ENCODE results near the gene AHSP.

The AHSP gene

DNA sequence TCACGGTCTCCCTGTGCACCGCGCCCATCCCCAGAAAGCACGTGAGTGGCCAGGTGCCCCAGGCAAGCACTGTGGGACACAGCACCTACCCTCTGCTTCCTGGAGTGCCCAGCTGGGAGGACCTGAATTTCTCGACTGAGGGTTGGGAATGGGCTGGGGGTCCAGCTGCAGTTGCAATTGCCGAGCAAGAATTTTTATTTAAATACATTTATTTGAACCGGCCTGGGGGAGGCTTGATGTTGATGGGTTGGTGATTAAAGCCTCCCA lies 38.5 kb upstream of the AHSP start:
- in situ Hi-C loops (cut with HindIII; ENCODE audit: low sequenced_read_pairs): no loop called here
- H3K4me3 ChIP-seq (ENCODE audit: low read depth, low read length): no peak overlapping the region
- no peak for DNase-seq (ENCODE audit: low read depth)
- TF ChIP-seq, protein P1, sequence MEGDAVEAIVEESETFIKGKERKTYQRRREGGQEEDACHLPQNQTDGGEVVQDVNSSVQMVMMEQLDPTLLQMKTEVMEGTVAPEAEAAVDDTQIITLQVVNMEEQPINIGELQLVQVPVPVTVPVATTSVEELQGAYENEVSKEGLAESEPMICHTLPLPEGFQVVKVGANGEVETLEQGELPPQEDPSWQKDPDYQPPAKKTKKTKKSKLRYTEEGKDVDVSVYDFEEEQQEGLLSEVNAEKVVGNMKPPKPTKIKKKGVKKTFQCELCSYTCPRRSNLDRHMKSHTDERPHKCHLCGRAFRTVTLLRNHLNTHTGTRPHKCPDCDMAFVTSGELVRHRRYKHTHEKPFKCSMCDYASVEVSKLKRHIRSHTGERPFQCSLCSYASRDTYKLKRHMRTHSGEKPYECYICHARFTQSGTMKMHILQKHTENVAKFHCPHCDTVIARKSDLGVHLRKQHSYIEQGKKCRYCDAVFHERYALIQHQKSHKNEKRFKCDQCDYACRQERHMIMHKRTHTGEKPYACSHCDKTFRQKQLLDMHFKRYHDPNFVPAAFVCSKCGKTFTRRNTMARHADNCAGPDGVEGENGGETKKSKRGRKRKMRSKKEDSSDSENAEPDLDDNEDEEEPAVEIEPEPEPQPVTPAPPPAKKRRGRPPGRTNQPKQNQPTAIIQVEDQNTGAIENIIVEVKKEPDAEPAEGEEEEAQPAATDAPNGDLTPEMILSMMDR (IDR thresholded peaks at IDR 0.05; ENCODE audit: low read depth, low read length, missing control alignments): no peak

DNA sequence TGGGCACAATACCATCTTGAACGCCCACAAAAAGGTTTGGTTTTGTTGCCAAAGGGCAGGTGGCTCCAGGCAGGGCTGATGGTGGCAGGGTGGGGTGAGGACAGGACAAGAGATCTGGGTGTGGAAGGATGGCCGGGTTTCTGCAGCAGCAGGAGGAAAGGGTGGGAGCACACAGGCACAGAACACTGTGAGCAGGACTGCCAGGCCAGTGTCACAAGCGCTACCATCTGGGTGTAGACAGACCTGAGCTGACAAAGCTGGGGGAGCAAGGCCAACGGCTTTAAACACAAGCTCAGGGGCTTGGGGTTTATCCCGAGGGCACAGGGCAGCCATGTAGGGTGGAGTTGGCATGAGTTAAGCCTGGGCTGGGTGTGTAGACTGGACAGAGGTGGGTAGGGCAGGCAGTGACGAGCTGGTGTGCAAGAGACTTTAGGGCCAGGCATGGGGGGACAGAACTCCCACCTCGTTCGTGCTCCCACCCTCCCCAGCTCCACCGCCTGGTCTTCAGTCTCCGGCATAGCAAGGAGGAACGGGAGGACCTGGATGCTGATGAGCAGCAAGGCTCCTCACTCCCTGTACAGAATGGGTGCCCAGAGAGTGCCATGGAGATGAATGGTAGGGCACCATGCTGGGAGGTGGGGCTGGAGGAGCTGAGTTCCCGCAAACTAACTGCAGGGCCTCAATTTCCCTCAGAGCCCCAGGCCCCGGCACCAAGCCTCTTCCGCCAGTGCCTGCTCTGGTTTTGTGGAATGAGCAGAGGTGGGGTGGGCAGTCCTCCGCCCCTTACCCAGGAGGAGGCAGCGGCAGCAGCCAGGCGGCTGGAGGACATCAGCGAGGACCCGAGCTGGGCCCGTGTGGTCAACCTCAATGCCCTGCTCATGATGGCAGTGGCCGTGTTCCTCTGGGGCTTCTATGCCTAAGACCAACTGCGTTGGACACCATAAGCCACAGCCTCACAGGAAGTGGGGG lies 37.8 kb upstream of the AHSP start:
- TF ChIP-seq, protein P1 (IDR thresholded peaks at IDR 0.05; ENCODE audit: low read depth, low read length, missing control alignments): no peak
- DNase-seq (ENCODE audit: low read depth): no peak
- in situ Hi-C loops (cut with HindIII; ENCODE audit: low sequenced_read_pairs): no loop called here
- H3K4me3 ChIP-seq (ENCODE audit: low read depth, low read length): no peak overlapping the region

DNA sequence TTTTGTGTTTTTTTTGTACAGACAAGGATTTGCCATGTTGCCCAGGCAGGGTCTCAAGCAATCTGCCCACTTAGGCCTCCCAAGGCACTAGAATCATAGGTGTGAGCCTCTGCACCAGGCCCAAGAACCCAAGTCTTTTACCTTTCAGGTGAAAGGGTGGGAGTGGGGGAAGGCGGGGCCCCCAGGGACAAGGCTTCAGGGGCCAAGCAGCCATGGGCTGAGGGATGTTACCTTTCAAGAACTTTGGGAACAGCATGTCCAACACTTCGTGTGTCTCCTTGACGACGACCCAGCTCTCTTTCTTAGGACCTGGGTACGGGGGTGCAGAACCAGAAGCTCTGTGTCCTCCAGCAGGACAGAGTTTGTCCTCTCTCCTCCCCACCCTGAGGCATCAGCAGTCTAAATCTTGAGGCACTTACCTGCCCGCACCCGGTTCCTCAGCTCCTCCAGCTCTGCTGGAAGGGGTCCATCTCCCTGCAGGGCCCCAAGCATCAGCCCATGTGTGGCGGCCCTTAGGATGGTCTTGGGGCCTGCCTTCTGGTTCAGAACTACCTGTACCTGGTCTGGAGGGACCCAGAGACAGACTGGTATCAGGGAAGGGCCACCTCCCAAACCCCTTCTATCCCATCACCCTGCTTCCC lies 35.8 kb upstream of the AHSP start:
- H3K4me3 ChIP-seq (ENCODE audit: low read depth, low read length): no peak overlapping the region
- TF ChIP-seq, protein P1 (IDR thresholded peaks at IDR 0.05; ENCODE audit: low read depth, low read length, missing control alignments): no peak
- in situ Hi-C loops (cut with HindIII; ENCODE audit: low sequenced_read_pairs): no loop called here
- no peak for DNase-seq (ENCODE audit: low read depth)

DNA sequence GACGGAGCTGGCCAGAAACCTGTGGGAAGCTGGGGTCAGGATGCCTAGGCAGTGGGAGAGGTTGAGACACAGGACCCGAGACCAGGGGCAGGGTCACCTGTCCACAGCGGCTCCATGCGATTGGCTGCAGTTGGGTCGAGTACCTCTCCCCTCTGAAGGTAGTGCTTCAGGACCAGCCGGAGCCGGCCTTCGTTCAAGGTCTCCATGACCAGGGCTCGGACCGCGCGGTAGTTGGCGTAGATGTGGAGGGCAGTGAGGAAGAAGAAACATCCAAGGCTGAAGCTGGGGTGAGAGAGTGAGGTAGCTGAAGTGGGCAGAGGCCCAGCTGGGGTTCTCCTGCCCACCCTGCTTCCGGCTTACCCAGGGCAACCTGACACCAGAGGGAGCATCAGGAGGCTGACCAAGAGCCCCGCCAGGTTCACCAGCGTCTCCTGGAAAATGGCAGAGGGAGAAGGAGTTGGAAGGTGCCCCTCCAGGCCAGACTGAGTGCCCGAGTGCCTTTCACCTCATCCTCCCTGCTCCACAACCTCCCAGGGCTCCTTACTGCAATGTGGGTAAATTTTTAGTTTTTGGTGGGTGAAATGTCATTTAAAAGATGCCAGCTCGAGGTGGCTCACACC lies 34.1 kb upstream of the AHSP start:
- in situ Hi-C loops (cut with HindIII; ENCODE audit: low sequenced_read_pairs): no loop called here
- no peak overlapping the region for H3K4me3 ChIP-seq (ENCODE audit: low read depth, low read length)
- TF ChIP-seq, protein P1 (IDR thresholded peaks at IDR 0.05; ENCODE audit: low read depth, low read length, missing control alignments): no peak
- DNase-seq (ENCODE audit: low read depth): no peak

DNA sequence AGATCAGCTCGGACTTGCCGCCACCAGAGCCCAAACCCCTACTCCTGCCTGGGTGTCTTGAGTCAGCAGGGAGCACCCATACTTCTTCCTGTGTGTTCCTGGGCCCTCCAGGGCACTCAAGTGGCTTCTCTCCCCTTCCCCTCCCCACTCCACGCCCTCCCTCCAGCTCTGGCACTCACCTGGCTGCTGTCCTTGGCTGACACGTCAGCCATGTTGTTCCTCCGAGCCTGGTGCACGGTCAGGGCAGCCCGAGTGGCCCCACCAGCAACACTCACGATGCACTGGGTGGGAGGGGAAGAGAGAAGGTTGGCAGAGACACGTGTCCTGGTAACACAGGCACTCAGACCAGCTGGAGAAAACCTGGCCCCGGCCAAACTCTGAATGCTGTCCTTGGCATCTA lies 31.0 kb upstream of the AHSP start:
- no peak for DNase-seq (ENCODE audit: low read depth)
- no peak overlapping the region for H3K4me3 ChIP-seq (ENCODE audit: low read depth, low read length)
- TF ChIP-seq, protein P1 (IDR thresholded peaks at IDR 0.05; ENCODE audit: low read depth, low read length, missing control alignments): no peak
- in situ Hi-C loops (cut with HindIII; ENCODE audit: low sequenced_read_pairs): no loop called here

DNA sequence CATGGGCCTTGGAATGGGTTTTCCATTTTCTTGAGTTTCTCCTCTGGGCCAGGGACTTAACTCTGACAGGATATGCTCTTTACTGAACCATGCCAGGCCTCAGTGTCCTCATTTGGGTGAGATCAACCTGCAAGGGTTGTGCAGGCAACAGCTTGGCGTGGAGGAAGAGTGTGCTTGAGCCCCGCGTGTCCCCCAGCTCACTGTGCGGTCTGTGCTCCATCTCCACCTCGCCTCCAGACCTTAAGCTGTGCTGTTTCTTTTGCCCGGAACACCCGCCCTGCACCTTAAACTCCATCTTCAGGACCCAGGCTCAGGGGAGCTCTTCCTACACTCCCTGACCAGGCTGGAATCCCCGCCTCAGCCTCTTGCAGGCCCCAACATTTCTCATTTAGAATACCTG lies 29.2 kb upstream of the AHSP start:
- no peak for DNase-seq (ENCODE audit: low read depth)
- in situ Hi-C loops (cut with HindIII; ENCODE audit: low sequenced_read_pairs): no loop called here
- TF ChIP-seq, protein P1 (IDR thresholded peaks at IDR 0.05; ENCODE audit: low read depth, low read length, missing control alignments): no peak
- no peak overlapping the region for H3K4me3 ChIP-seq (ENCODE audit: low read depth, low read length)
